Measurements from ENCODE around the gene CUL7.
A peak's percentile ranks its signal among the peaks of the same experiment; 100 is the strongest.

CUL7 gene

GRCh38 chr6:42989923-42990322, 63.7 kb downstream of the CUL7 start:
- DNase-seq = peak in 1 of 10 donors; percentile 14
- intact Hi-C loops (cut with DNase I) = loop anchor here (10.0 kb wide), 1 partner anchor 65 kb away; the partner anchor contains the start of genes CUL7, KLC4 and MRPL2

GRCh38 chr6:42988486-42989020, 65.1 kb downstream of the CUL7 start:
- DNase-seq = peak in 1 of 10 donors; percentile 29
- intact Hi-C loops (cut with DNase I) = loop anchor here (10.0 kb wide), 1 partner anchor 66 kb away; the partner anchor contains the start of genes CUL7, KLC4 and MRPL2
